ENCODE measurements around the gene KLC1. TPM values are rescaled to one million over a fixed set of nuclear protein-coding genes. Genes with fewer than 3 reads are reported as not detected.
A peak's percentile ranks its signal among the peaks of the same experiment; 100 is the strongest.

KLC1 gene
- total RNA-seq, 1 experiment from 2014 or later: 163 TPM

- POLR2A ChIA-PET (ENCODE audit: low non-redundant PET): no interaction called here
- H3K36me3 ChIP-seq (ENCODE audit: insufficient read depth, low read length, poor library complexity, severe bottlenecking): peaks cover 72% of the 10 kb centered on the region
Observed at GRCh38 chr14:103697206-103697602, 68.2 kb downstream of the KLC1 start.

GRCh38 chr14:103697603-103698379 lies 68.8 kb downstream of the KLC1 start:
- Histone ChIP-seq H3K27ac (ENCODE audit: low read depth, low read length, poor library complexity, severe bottlenecking) (peak overlapping the region; percentile 63), H3K4me1 (ENCODE audit: insufficient read depth, low read length, poor library complexity, severe bottlenecking) (peaks cover 26% of the 10 kb centered on the region), H3K4me3 (ENCODE audit: low read depth, low read length, poor library complexity, severe bottlenecking) (no peak overlapping the region), H3K9me3 (ENCODE audit: low read depth, low read length, poor library complexity, severe bottlenecking) (no peaks in the 10 kb centered on the region), H3K27me3 (replicated peaks; ENCODE audit: insufficient read depth, low read depth, low read length, poor library complexity) (no peaks in the 10 kb centered on the region), H3K36me3 (ENCODE audit: insufficient read depth, low read length, poor library complexity, severe bottlenecking) (peaks cover 72% of the 10 kb centered on the region)
- ChIA-PET POLR2A (ENCODE audit: low non-redundant PET) (no interaction called here), CTCF (no interaction called here)
- intact Hi-C loops (cut with micrococcal nuclease; ENCODE audit: unreplicated experiment): no loop called here
- no peak for DNase-seq (ENCODE audit: low spot score)
- TF ChIP-seq EZH2 (IDR thresholded peaks at IDR 0.05; ENCODE audit: borderline replicate concordance, low read depth, low read length, poor library complexity, severe bottlenecking) (no peak), CTCF (conservative IDR thresholded peaks at IDR 0.05; ENCODE audit: low read depth, low read length) (no peak)
- TSS peak; percentile 33 for BruUV-seq (replicated peaks)

More at GRCh38 chr14:103697206-103697602, 68.2 kb downstream of the KLC1 start:
- TF ChIP-seq EZH2 (IDR thresholded peaks at IDR 0.05; ENCODE audit: borderline replicate concordance, low read depth, low read length, poor library complexity, severe bottlenecking): no peak
- no peak for TF ChIP-seq CTCF (conservative IDR thresholded peaks at IDR 0.05; ENCODE audit: low read depth, low read length)
- CTCF ChIA-PET: no interaction called here
- no peak for DNase-seq (ENCODE audit: low spot score)
- Histone ChIP-seq H3K4me3 (ENCODE audit: low read depth, low read length, poor library complexity, severe bottlenecking) (no peak overlapping the region), H3K27ac (ENCODE audit: low read depth, low read length, poor library complexity, severe bottlenecking) (peak overlapping the region; percentile 67), H3K27me3 (replicated peaks; ENCODE audit: insufficient read depth, low read depth, low read length, poor library complexity) (no peaks in the 10 kb centered on the region), H3K9me3 (ENCODE audit: low read depth, low read length, poor library complexity, severe bottlenecking) (no peaks in the 10 kb centered on the region), H3K4me1 (ENCODE audit: insufficient read depth, low read length, poor library complexity, severe bottlenecking) (peaks cover 26% of the 10 kb centered on the region)
- no TSS peak for BruUV-seq (replicated peaks)
- intact Hi-C loops (cut with micrococcal nuclease; ENCODE audit: unreplicated experiment): no loop called here

- POLR2A ChIA-PET (ENCODE audit: low non-redundant PET): no interaction called here
- DNase-seq (ENCODE audit: low spot score): no peak
- H3K9me3 ChIP-seq (ENCODE audit: low read depth, low read length, poor library complexity, severe bottlenecking): no peaks in the 10 kb centered on the region
- TF ChIP-seq CTCF (conservative IDR thresholded peaks at IDR 0.05; ENCODE audit: low read depth, low read length): no peak
- no peak for TF ChIP-seq EZH2 (IDR thresholded peaks at IDR 0.05; ENCODE audit: borderline replicate concordance, low read depth, low read length, poor library complexity, severe bottlenecking)
- peaks cover 26% of the 10 kb centered on the region for H3K4me1 ChIP-seq (ENCODE audit: insufficient read depth, low read length, poor library complexity, severe bottlenecking)
- no peaks in the 10 kb centered on the region for H3K27me3 ChIP-seq (replicated peaks; ENCODE audit: insufficient read depth, low read depth, low read length, poor library complexity)
- no peak overlapping the region for H3K4me3 ChIP-seq (ENCODE audit: low read depth, low read length, poor library complexity, severe bottlenecking)
- H3K27ac ChIP-seq (ENCODE audit: low read depth, low read length, poor library complexity, severe bottlenecking): peak overlapping the region; percentile 63
- H3K36me3 ChIP-seq (ENCODE audit: insufficient read depth, low read length, poor library complexity, severe bottlenecking): peaks cover 73% of the 10 kb centered on the region
- intact Hi-C loops (cut with micrococcal nuclease; ENCODE audit: unreplicated experiment): no loop called here
- no TSS peak for BruUV-seq (replicated peaks)
- CTCF ChIA-PET: no interaction called here
Observed at GRCh38 chr14:103698380-103699260, 69.6 kb downstream of the KLC1 start.
